K562 (cell line): ENCODE results near the gene TOM1L1. TPM values are rescaled to one million over a fixed set of nuclear protein-coding genes. Genes with fewer than 3 reads are reported as not detected.

ENCODE experiments used
- ATAC-seq: fragments of 200-7000 bp; cut with Tn5 transposase; 3 replicates; pipeline ENCODE4 v1.9.1; 2020; ENCODE audit warnings: moderate library complexity
- BruUV-seq: library from RNA; stranded (reverse); fragments of 400-500 nt; replicated peaks from 2 replicates; lab custom pipeline; 2021; lab: Mats Ljungman, UMichigan
- CTCF ChIA-PET: fragments of 300-600 bp; formaldehyde crosslinking; extraction: SDS; loops from one replicate; lab custom pipeline; 2021; ENCODE audit warnings: low intra/inter-chr PET ratio; lab: Yijun Ruan, JAX
- POLR2A ChIA-PET: fragments of 300-600, 350-650 bp; sonication (Branson Sonifier 250); formaldehyde crosslinking; extraction: SDS; loops from one replicate; lab custom pipeline; 2021; ENCODE audit warnings: antibody characterized with exemption, inconsistent platforms; lab: Yijun Ruan, JAX
- DNase-seq, 4 experiments: peaks; one replicate each; pipeline versions ENCODE4 v3.0.0 to v3.0.0-alpha.2; 2011 to 2018; ENCODE audit warnings: low spot score in 3 of 4, mixed read lengths in 3 of 4; ENCODE audit errors: extremely low read depth in 1 of 4
- FAIRE-seq: peaks from 2 replicates; lab custom pipeline; 2011; peaks lifted over from hg19 to GRCh38; lab: Jason Lieb, UNC
- H2AFZ ChIP-seq: 2 replicates; pipeline ENCODE4 v1.6.0; 2011; ENCODE audit warnings: low read depth, low read length, control low read depth, inconsistent platforms
- H3K27ac ChIP-seq: fragments of 200-600 bp; 3 replicates; pipeline ENCODE4 v1.8.0; 2011; ENCODE audit warnings: low read depth, mild to moderate bottlenecking, control low read depth, inconsistent platforms, low read length, moderate library complexity, mixed read lengths; ENCODE audit errors: extremely low read depth
- H3K27me3 ChIP-seq, 2 experiments: fragments of 300-600 bp in 1 of 2; 2 replicates in 1 of 2; 3 replicates in 1 of 2; pipeline versions ENCODE4 v1.6.0 to v1.8.0; 2011; ENCODE audit warnings: inconsistent platforms in 2 of 2, low read length in 2 of 2, mild to moderate bottlenecking in 1 of 2, mixed read lengths in 1 of 2, moderate library complexity in 1 of 2; ENCODE audit not compliant: control insufficient read depth in 2 of 2, insufficient read depth in 2 of 2
- H3K36me3 ChIP-seq: fragments of 300-600 bp; 3 replicates; pipeline ENCODE4 v1.8.0; 2011; ENCODE audit warnings: mild to moderate bottlenecking, low read length, inconsistent platforms; ENCODE audit not compliant: control insufficient read depth, insufficient read depth
- H3K4me1 ChIP-seq, 2 experiments: fragments of 200-600 bp in 1 of 2; replicated peaks in 1 of 2; 2 replicates in 1 of 2; 3 replicates in 1 of 2; pipeline versions ENCODE4 v1.5.1 to v1.8.0; 2011; ENCODE audit warnings: inconsistent platforms in 2 of 2, low read length in 2 of 2, mild to moderate bottlenecking in 1 of 2, mixed read lengths in 1 of 2, moderate library complexity in 1 of 2; ENCODE audit not compliant: control insufficient read depth in 2 of 2, insufficient read depth in 2 of 2
- H3K4me2 ChIP-seq: 2 replicates; pipeline ENCODE4 v1.6.1; 2011; ENCODE audit warnings: low read length, control low read depth, inconsistent platforms, mixed read lengths; ENCODE audit not compliant: insufficient read depth
- H3K4me3 ChIP-seq: fragments of 200-600 bp; sonication (generic), shearing (Covaris generic); 2 replicates; pipeline ENCODE4 v1.5.1; 2016; ENCODE audit warnings: control low read depth, inconsistent platforms
- H3K79me2 ChIP-seq: fragments of 200-600 bp; 3 replicates; pipeline ENCODE4 v1.8.0; 2011; ENCODE audit warnings: low read length, inconsistent platforms; ENCODE audit not compliant: control insufficient read depth, insufficient read depth
- H3K9ac ChIP-seq, 2 experiments: 2 replicates each; pipeline versions ENCODE4 v1.6.0 to v1.6.1; 2011; ENCODE audit warnings: low read depth in 2 of 2, low read length in 2 of 2, control low read depth in 1 of 2, inconsistent platforms in 1 of 2, mild to moderate bottlenecking in 1 of 2, mixed read lengths in 1 of 2; ENCODE audit not compliant: insufficient read depth in 1 of 2
- H3K9me1 ChIP-seq: one replicate; pipeline ENCODE4 v1.6.0; 2011; ENCODE audit warnings: inconsistent platforms, mild to moderate bottlenecking, low read length, moderate library complexity; ENCODE audit not compliant: control insufficient read depth, insufficient read depth
- H3K9me3 ChIP-seq: replicated peaks from 2 replicates; pipeline ENCODE4 v1.5.1; 2011; ENCODE audit warnings: low read depth, low read length, inconsistent platforms; ENCODE audit not compliant: control insufficient read depth, insufficient read depth
- H4K20me1 ChIP-seq: replicated peaks from 2 replicates; pipeline ENCODE4 v1.6.1; 2011; ENCODE audit warnings: low read length, inconsistent platforms, mixed read lengths; ENCODE audit not compliant: control insufficient read depth, insufficient read depth
- CUX1 ChIP-seq: fragments of 200-800 bp; sonication (Bioruptor generic); IDR thresholded peaks from 2 replicates; pipeline ENCODE4 v1.6.1; 2016; ENCODE audit warnings: missing genetic modification characterization, missing compliant biosample characterization
- STAG1 ChIP-seq: sonication (generic); formaldehyde crosslinking; IDR thresholded peaks from 2 replicates; pipeline ENCODE4 v1.5.0; 2020; ENCODE audit warnings: missing genetic modification reagents, borderline replicate concordance
- WGBS: fragments of 100-300 bp; shearing (Covaris generic); methylation state at CpG from one replicate; pipeline ENCODE4 v1.1.6; 2016; ENCODE audit warnings: low coverage, mixed read lengths; ENCODE audit not compliant: insufficient coverage; ENCODE audit errors: missing lambda C conversion rate; 5-methylcytosine and 5-hydroxymethylcytosine counted together
- in situ Hi-C: fragments of 300-500 bp; cut with MboI; formaldehyde crosslinking; loops from 4 replicates; pipeline ENCODE4 v1.15.0; 2018; ENCODE audit warnings: inconsistent platforms, mixed read lengths
- intact Hi-C: fragments of 100-400 bp; cut with micrococcal nuclease; formaldehyde crosslinking; loops from 2 replicates; pipeline ENCODE4 v1.14.2; 2022
- polyA plus RNA-seq, 8 experiments: library from polyadenylated mRNA; depleted of rRNA in 4 of 8; stranded (reverse) in 5 of 8; unstranded in 3 of 8; fragments of >200 nt; fragmentation: Nextera tagmentation in 2 of 8; fragmentation: Illumina TruSeq in 1 of 8; extraction: Ambion mirVana in 2 of 8; extraction: Trizol in 1 of 8; gene quantifications; 2 replicates each; pipeline versions ENCODE4 v1.2.1 to v1.2.3, GENCODE V29; 2011 to 2014; ENCODE audit warnings: inconsistent platforms in 1 of 8, missing spikeins in 1 of 8
- total RNA-seq, 7 experiments: library from RNA; depleted of rRNA in 6 of 7; stranded (reverse); fragments of >200 nt in 6 of 7; fragmentation: Illumina TruSeq in 2 of 7; extraction: Trizol in 2 of 7; gene quantifications; 2 replicates each; pipeline versions ENCODE4 v1.2.1 to v1.2.3, GENCODE V29; 2011 to 2021; ENCODE audit warnings: low replicate concordance in 1 of 7

Gene TOM1L1
- total and polyA plus RNA-seq, 9 of the 15 experiments (the other 6 are each of a cell fraction or from before 2014, with no cell fraction given), result 21.3 to 74.3 (median 31.0) TPM

DNA sequence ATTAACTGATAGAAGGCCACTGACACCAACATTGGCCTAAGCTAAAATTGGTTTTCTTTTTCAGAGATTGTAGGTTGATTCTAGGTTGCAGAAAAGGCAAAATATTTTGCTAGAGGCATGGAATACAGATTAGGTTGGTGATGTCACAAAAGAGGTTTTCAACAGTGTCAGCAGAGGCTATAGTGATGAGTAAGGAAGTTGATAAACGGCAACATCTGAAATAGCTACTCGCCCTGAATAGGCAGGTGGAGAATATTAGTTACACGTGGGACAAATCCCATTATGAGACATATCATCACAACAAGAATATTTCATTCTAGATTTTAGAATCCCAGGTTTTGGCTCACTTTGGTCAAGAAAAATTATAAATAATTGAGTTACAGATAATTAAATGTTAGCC lies 1.5 kb upstream of the TOM1L1 start:
- Histone ChIP-seq H3K79me2 (peaks cover 14% of the 10 kb centered on the region), H3K9ac (no peak overlapping the region), H4K20me1 (no peaks in the 10 kb centered on the region), H3K4me3 (no peak overlapping the region), H3K27me3 (no peaks in the 10 kb centered on the region), H3K4me2 (no peak overlapping the region), H3K9me3 (no peaks in the 10 kb centered on the region), H3K4me1 (peaks cover 14 to 16% of the 10 kb centered on the region in 2 experiments; a peak in 4 of 5 replicates)
- CTCF ChIA-PET, result interaction anchor here (1.4 kb wide), 1 partner anchor 615 kb away, joined by 3 read pairs; no protein-coding TSS in a partner anchor
- 33% methylated on average over 3 of the region's 3 CpGs for WGBS
- FAIRE-seq (no peak), DNase-seq (no peak), ATAC-seq (no peak)
- in situ Hi-C loops (no loop called here), intact Hi-C loops (no loop called here)
- POLR2A ChIA-PET, result interaction anchor here (0.9 kb wide), 1 partner anchor 390 kb away, joined by 3 read pairs; no protein-coding TSS in a partner anchor
- BruUV-seq, result no TSS peak
- TF ChIP-seq CUX1 (CRISPR knock-in tag), result 0 out of 2 replicates have a peak, but pooled peaks have one; percentile 50
- no peak for TF ChIP-seq STAG1 (CRISPR knock-in tag)
- TF ChIP-seq, all 486 proteins: peak for 1
- Histone ChIP-seq H3K36me3 (no peaks in the 10 kb centered on the region), H3K9me1 (no peaks in the 10 kb centered on the region), H2AFZ (no peak overlapping the region), H3K27ac (no peak overlapping the region)
